Nephron (organoid): ENCODE results near the gene AIF1L.

Experiments
- H3K27ac Mint-ChIP-seq, 3 experiments: 2 replicates each; pipeline ENCODE4 v1.8.0; 2020; ENCODE audit warnings: mixed read lengths in 3 of 3, mild to moderate bottlenecking in 2 of 3, moderate library complexity in 1 of 3
- H3K27me3 Mint-ChIP-seq: 2 replicates; pipeline ENCODE4 v1.8.0; 2021; ENCODE audit warnings: low read depth, mild to moderate bottlenecking, moderate library complexity, mixed read lengths
- H3K36me3 Mint-ChIP-seq: 2 replicates; pipeline ENCODE4 v1.8.0; 2020; ENCODE audit warnings: low read depth, mixed read lengths
- H3K4me1 Mint-ChIP-seq: 2 replicates; pipeline ENCODE4 v1.8.0; 2020; ENCODE audit warnings: mixed read lengths
- H3K4me3 Mint-ChIP-seq, 3 experiments: 2 replicates each; pipeline ENCODE4 v1.8.0; 2020; ENCODE audit warnings: mild to moderate bottlenecking in 3 of 3, mixed read lengths in 3 of 3, moderate library complexity in 2 of 3
- H3K9me3 Mint-ChIP-seq: 2 replicates; pipeline ENCODE4 v1.8.0; 2020; ENCODE audit warnings: mixed read lengths
- CTCF ChIP-seq, 3 experiments: fragments of 200-600 bp; sonication (generic); IDR thresholded peaks; one replicate each; pipeline ENCODE4 v1.5.0; 2021; ENCODE audit warnings: antibody characterized with exemption in 3 of 3; ENCODE audit not compliant: unreplicated experiment in 3 of 3

The AIF1L gene

GRCh38 chr9:131072107-131072870 is 24.0 kb upstream of the AIF1L start:
- Mint-ChIP-seq H3K9me3 (no peaks in the 10 kb centered on the region), H3K36me3 (no peaks in the 10 kb centered on the region), H3K27ac (no peak overlapping the region), H3K4me1 (no peaks in the 10 kb centered on the region), H3K27me3 (no peaks in the 10 kb centered on the region), H3K4me3 (no peak overlapping the region)
- TF ChIP-seq CTCF (IDR thresholded peaks at IDR 0.05; ENCODE audit: unreplicated experiment in 3 of 3), result no peak

- Mint-ChIP-seq H3K27me3 (no peaks in the 10 kb centered on the region), H3K27ac (no peak overlapping the region), H3K4me3 (no peak overlapping the region), H3K36me3 (no peaks in the 10 kb centered on the region), H3K9me3 (no peaks in the 10 kb centered on the region), H3K4me1 (no peaks in the 10 kb centered on the region)
- TF ChIP-seq CTCF (IDR thresholded peaks at IDR 0.05; ENCODE audit: unreplicated experiment in 3 of 3), result no peak
Measured at GRCh38 chr9:131072871-131073237, 23.5 kb upstream of the AIF1L start.

DNA sequence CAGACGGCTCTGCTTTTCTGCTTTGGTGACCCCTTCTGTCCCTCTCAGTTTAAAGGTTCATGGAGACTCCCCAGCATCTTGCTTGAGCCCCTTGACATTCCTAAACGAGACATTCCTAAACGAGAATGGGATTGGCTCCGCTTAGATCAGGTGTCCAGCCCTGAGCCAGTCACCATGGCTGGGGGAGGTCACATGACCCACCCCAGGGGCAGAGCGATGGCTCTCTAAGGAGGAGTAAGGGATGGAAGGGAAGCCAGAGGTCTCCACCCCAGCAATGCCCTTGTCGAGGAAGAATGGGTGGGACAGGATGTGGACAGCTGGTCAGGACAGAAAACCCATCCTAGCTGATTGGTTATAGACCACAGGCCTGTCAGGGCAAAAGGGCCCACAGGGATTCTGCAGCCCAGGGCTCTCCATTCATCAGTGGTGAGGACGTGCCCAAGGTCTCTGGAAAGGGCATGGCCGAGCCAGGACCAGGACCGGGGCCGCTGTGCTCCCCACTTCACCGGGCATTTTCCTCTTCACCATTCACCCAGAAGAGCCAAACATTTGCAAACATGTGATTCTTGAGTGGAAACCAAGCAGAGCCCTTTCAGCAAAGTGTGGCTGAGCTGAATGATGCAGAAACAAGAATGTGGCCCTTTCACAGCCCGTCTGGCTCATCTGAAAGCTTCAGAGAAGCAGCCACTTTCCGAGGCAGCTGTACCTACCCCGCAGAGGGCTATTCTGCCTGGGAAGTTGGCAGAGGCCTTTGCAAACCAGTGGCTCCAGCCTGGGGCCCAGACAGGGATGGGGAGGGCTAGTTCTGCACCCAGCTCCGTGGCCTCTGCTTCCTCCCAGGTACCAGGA is 19.8 kb upstream of the AIF1L start:
- Mint-ChIP-seq H3K36me3 (no peaks in the 10 kb centered on the region), H3K27me3 (no peaks in the 10 kb centered on the region), H3K9me3 (no peaks in the 10 kb centered on the region), H3K27ac (no peak overlapping the region), H3K4me3 (no peak overlapping the region), H3K4me1 (no peaks in the 10 kb centered on the region)
- TF ChIP-seq CTCF (IDR thresholded peaks at IDR 0.05; ENCODE audit: unreplicated experiment in 3 of 3), result no peak

DNA sequence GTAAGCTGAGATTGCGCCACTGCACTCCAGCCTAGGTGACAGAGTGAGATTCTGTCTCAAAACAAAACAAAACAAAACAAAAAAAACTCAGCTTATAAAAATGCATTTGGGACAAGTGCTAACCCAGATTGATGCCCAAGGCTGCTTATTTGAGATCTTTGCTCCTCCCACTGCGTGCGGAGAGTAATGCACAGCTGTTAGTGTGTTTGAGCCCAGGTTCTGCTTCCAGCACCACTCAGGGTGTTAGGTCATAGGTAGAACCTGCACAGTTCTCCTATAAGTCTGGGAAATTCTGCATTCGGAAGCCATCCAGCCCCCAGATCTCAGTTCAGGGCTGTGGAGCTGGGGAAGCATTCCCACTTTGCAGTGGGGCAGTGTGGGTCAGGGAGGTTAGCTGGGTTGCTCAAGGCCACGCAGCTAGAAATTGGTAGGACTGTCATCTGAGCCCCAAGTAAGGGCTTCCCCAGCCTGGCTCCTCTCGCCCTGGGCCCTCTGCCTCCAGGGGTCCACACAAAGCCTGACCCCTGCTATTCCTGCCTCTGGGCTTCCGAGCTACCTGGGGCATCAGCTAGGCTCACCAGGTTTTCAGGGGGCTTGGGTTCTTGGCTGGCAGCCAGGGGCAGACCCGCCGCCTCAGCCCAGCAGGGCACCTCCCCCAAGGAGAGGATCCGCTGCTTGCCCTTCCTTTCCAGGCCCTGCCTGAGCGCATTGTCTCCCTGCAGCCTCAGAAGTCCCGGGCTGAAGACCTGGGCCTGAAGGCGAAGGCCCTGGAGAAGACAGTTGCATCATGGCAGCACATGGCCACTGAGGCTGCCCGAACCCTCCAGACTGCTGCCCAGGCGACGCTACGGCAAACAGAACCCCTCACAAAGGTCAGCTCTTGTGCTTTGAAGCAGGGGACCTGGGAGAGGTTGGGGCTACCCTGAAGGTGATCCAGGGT is 17.6 kb upstream of the AIF1L start:
- Mint-ChIP-seq H3K36me3 (no peaks in the 10 kb centered on the region), H3K9me3 (no peaks in the 10 kb centered on the region), H3K4me1 (no peaks in the 10 kb centered on the region), H3K27ac (no peak overlapping the region), H3K27me3 (no peaks in the 10 kb centered on the region), H3K4me3 (no peak overlapping the region)
- TF ChIP-seq CTCF (IDR thresholded peaks at IDR 0.05; ENCODE audit: unreplicated experiment in 3 of 3), result no peak

GRCh38 chr9:131080589-131080988 is 15.7 kb upstream of the AIF1L start:
- no peaks in the 10 kb centered on the region for H3K36me3 Mint-ChIP-seq
- no peak overlapping the region for H3K27ac Mint-ChIP-seq
- no peak for TF ChIP-seq CTCF (IDR thresholded peaks at IDR 0.05; ENCODE audit: unreplicated experiment in 3 of 3)
- no peaks in the 10 kb centered on the region for H3K9me3 Mint-ChIP-seq
- H3K27me3 Mint-ChIP-seq, result no peaks in the 10 kb centered on the region
- H3K4me1 Mint-ChIP-seq, result no peaks in the 10 kb centered on the region
- H3K4me3 Mint-ChIP-seq, result no peak overlapping the region
